GM12878 (cell line): ENCODE measurements around the gene ABCC2. TPM values are rescaled to one million over a fixed set of nuclear protein-coding genes. Genes with fewer than 3 reads are reported as not detected.
A peak's percentile ranks its signal among the peaks of the same experiment; 100 is the strongest.

ENCODE experiments used
- ATAC-seq: fragments of 200-7000 bp; cut with Tn5 transposase; 3 replicates; pipeline ENCODE4 v1.9.1; 2020; ENCODE audit warnings: mild to moderate bottlenecking, moderate library complexity
- BruUV-seq: library from RNA; stranded (reverse); fragments of 400-500 nt; replicated peaks from 2 replicates; lab custom pipeline; 2021; lab: Mats Ljungman, UMichigan
- CTCF ChIA-PET: fragments of 300-600 bp; sonication (Branson Sonifier 250); formaldehyde crosslinking; extraction: SDS; loops from one replicate; lab custom pipeline; 2021; ENCODE audit warnings: inconsistent platforms; lab: Yijun Ruan, JAX
- POLR2A ChIA-PET: fragments of 350-600 bp; formaldehyde crosslinking; extraction: SDS; loops from one replicate; lab custom pipeline; 2021; ENCODE audit warnings: inconsistent platforms; lab: Charles Lee
- RAD21 ChIA-PET: fragments of 300-600 bp; sonication (Branson Sonifier 250); formaldehyde crosslinking; loops from one replicate; lab custom pipeline; 2023; ENCODE audit warnings: antibody characterized with exemption; ENCODE audit not compliant: unreplicated experiment; lab: Charles Lee
- SMC1A ChIA-PET: fragments of 300-600 bp; sonication (Branson Sonifier 250); formaldehyde crosslinking; loops from one replicate; lab custom pipeline; 2023; ENCODE audit not compliant: unreplicated experiment, uncharacterized antibody; lab: Charles Lee
- DNase-seq: peaks from one replicate; pipeline ENCODE4 v3.0.0-alpha.2; 2011; ENCODE audit warnings: low read depth, low spot score
- FAIRE-seq: peaks from 3 replicates; lab custom pipeline; 2011; peaks lifted over from hg19 to GRCh38; lab: Jason Lieb, UNC
- H2AFZ ChIP-seq: 2 replicates; pipeline ENCODE4 v1.6.0; 2011; ENCODE audit warnings: low read depth, low read length, control low read depth; ENCODE audit not compliant: control insufficient read depth
- H3K27ac ChIP-seq: 2 replicates; pipeline ENCODE4 v1.5.1; 2011; ENCODE audit warnings: control low read depth; ENCODE audit not compliant: control insufficient read depth, insufficient read depth
- H3K27me3 ChIP-seq, 2 experiments: replicated peaks in 1 of 2; 2 replicates each; pipeline versions ENCODE4 v1.6.0 to v1.6.1; 2011; ENCODE audit warnings: low read length in 1 of 2; ENCODE audit not compliant: control insufficient read depth in 2 of 2, insufficient read depth in 2 of 2
- H3K36me3 ChIP-seq, 2 experiments: 2 replicates each; pipeline ENCODE4 v1.5.1; 2011; ENCODE audit warnings: low read length in 1 of 2; ENCODE audit not compliant: control insufficient read depth in 2 of 2, insufficient read depth in 2 of 2
- H3K4me1 ChIP-seq: 2 replicates; pipeline ENCODE4 v1.6.1; 2011; ENCODE audit warnings: mild to moderate bottlenecking, low read length, moderate library complexity, mixed read lengths; ENCODE audit not compliant: control insufficient read depth, insufficient read depth
- H3K4me2 ChIP-seq: 2 replicates; pipeline ENCODE4 v1.6.0; 2011; ENCODE audit warnings: control low read depth; ENCODE audit not compliant: control insufficient read depth, insufficient read depth
- H3K4me3 ChIP-seq: fragments of 200-600 bp; sonication (generic); 2 replicates; pipeline ENCODE4 v1.5.1; 2016
- H3K79me2 ChIP-seq: 2 replicates; pipeline ENCODE4 v1.6.0; 2011; ENCODE audit warnings: low read length; ENCODE audit not compliant: control insufficient read depth, insufficient read depth
- H3K9ac ChIP-seq: 2 replicates; pipeline ENCODE4 v1.8.0; 2011; ENCODE audit warnings: low read length, control low read depth, mixed read lengths; ENCODE audit not compliant: control insufficient read depth, insufficient read depth
- H3K9me3 ChIP-seq: replicated peaks from 3 replicates; pipeline ENCODE4 v1.5.1; 2011; ENCODE audit warnings: mild to moderate bottlenecking, low read length; ENCODE audit not compliant: control insufficient read depth, insufficient read depth
- H4K20me1 ChIP-seq: 2 replicates; pipeline ENCODE4 v1.6.0; 2011; ENCODE audit not compliant: control insufficient read depth, insufficient read depth
- ETV6 ChIP-seq, 2 experiments: fragments of 450-650 bp in 1 of 2; IDR thresholded peaks in 1 of 2; conservative IDR thresholded peaks in 1 of 2; 2 replicates each; pipeline ENCODE4 v1.6.1; 2014; ENCODE audit warnings: antibody characterized with exemption in 1 of 2, borderline replicate concordance in 1 of 2, low read depth in 1 of 2, mild to moderate bottlenecking in 1 of 2, moderate library complexity in 1 of 2
- HDAC2 ChIP-seq: fragments of 200-600 bp; sonication (generic); IDR thresholded peaks from 2 replicates; pipeline ENCODE4 v1.6.1; 2017
- JUNB ChIP-seq: IDR thresholded peaks from 2 replicates; pipeline ENCODE4 v1.6.1; 2016; ENCODE audit warnings: antibody characterized with exemption, mild to moderate bottlenecking
- LARP7 ChIP-seq: fragments of 450-650 bp; IDR thresholded peaks from 2 replicates; pipeline ENCODE4 v1.6.1; 2017; ENCODE audit warnings: mild to moderate bottlenecking
- NFIC ChIP-seq: IDR thresholded peaks from 2 replicates; pipeline ENCODE4 v1.6.1; 2012; ENCODE audit warnings: low read depth, mild to moderate bottlenecking, inconsistent platforms, low read length, moderate library complexity
- RELA ChIP-seq: fragments of 450-650 bp; IDR thresholded peaks from 2 replicates; pipeline ENCODE4 v1.8.0; 2014; ENCODE audit warnings: borderline replicate concordance; ENCODE audit not compliant: partially characterized antibody
- SMC3 ChIP-seq: IDR thresholded peaks from 2 replicates; pipeline ENCODE4 v1.6.1; 2011; ENCODE audit warnings: low read length, improper control_type of control experiment, borderline replicate concordance
- ZNF217 ChIP-seq: fragments of 450-650 bp; IDR thresholded peaks from 2 replicates; pipeline ENCODE4 v1.6.1; 2017; ENCODE audit warnings: antibody characterized with exemption, mild to moderate bottlenecking
- WGBS: methylation state at CpG from one replicate; pipeline ENCODE4 v1.1.6; 2016; ENCODE audit warnings: low lambda C conversion rate; ENCODE audit not compliant: insufficient replicate concordance, insufficient coverage; ENCODE audit errors: missing lambda C conversion rate; 5-methylcytosine and 5-hydroxymethylcytosine counted together
- in situ Hi-C: fragments of 300-500 bp; cut with MboI; formaldehyde crosslinking; loops from 9 replicates; pipeline ENCODE4 v1.14.3; 2018; ENCODE audit warnings: mixed read lengths
- intact Hi-C: fragments of 100-400 bp; cut with micrococcal nuclease; formaldehyde crosslinking; loops from one replicate; pipeline ENCODE4 v1.14.2; 2022; ENCODE audit not compliant: unreplicated experiment
- polyA plus RNA-seq, 11 experiments: library from polyadenylated mRNA; depleted of rRNA in 4 of 11; unstranded in 6 of 11; stranded (reverse) in 5 of 11; fragments of >200 nt; fragmentation: Nextera tagmentation in 4 of 11; fragmentation: Illumina TruSeq in 1 of 11; extraction: Ambion mirVana in 4 of 11; extraction: Trizol in 1 of 11; gene quantifications; 1 replicate in 1 of 11; 2 replicates in 10 of 11; pipeline versions ENCODE4 v1.2.1 to v1.2.3, GENCODE V29; 2011 to 2016; ENCODE audit warnings: inconsistent platforms in 2 of 11, missing spikeins in 2 of 11, low read depth in 1 of 11
- total RNA-seq, 4 experiments: library from RNA; depleted of rRNA in 3 of 4; stranded (reverse); fragments of >200 nt in 3 of 4; fragmentation: Illumina TruSeq in 1 of 4; extraction: Trizol in 1 of 4; gene quantifications; 2 replicates each; pipeline versions ENCODE4 v1.2.1 to v1.2.3, GENCODE V29; 2013 to 2021

Gene ABCC2
- total and polyA plus RNA-seq, 10 of the 15 experiments (the other 5 are each of a cell fraction or from before 2014, with no cell fraction given): 0.02 to 0.95 (median 0.21) TPM

DNA sequence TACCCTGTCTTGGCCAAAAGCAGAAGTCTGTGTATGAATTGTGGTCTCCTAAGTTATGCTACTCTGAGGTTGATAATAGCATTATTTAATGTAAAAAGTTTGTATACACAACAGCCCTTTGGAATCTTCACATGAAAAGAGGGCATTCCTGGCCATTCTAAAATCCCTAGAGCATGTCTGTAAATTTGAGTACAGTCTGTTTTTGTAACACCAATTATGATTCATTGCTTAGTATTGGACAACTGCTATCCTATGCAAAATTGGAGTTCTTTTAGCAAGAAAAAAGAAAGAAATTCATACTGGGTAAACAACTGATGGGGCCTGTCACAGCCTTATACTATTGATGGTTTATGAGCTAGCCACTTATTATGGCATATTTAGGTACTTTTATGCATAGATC, 40.2 kb upstream of the ABCC2 start:
- no peaks in the 10 kb centered on the region for H3K79me2 ChIP-seq
- peaks cover 4 to 33% of the 10 kb centered on the region in 2 experiments for H3K36me3 ChIP-seq
- H2AFZ ChIP-seq: no peak overlapping the region
- intact Hi-C loops (no loop called here), in situ Hi-C loops (no loop called here)
- peaks cover 5% of the 10 kb centered on the region for H3K9me3 ChIP-seq
- H4K20me1 ChIP-seq: no peaks in the 10 kb centered on the region
- TF ChIP-seq HDAC2: no peak
- no peak for TF ChIP-seq LARP7
- no peak for TF ChIP-seq NFIC
- no peak for TF ChIP-seq SMC3
- ChIA-PET CTCF (interaction anchor here (1.0 to 2.3 kb wide), 4 partner anchors 8 to 103 kb away, joined by 3 to 10 read pairs (median 4); partner anchors contain the start of genes COX15 and CUTC), SMC1A (interaction anchor here (0.7 to 2.0 kb wide), 4 partner anchors 10 to 307 kb away, joined by 3 to 11 read pairs (median 4); partner anchors contain the start of genes COX15 and CUTC), POLR2A (interaction anchor here (0.6 to 2.4 kb wide), 2 partner anchors 9 to 19 kb away, joined by 3 to 9 read pairs; partner anchors contain the start of genes COX15 and CUTC), RAD21 (no interaction called here)
- H3K27me3 ChIP-seq: no peaks in the 10 kb centered on the region
- ATAC-seq (no peak), DNase-seq (no peak), FAIRE-seq (no peak)
- H3K9ac ChIP-seq: no peak overlapping the region
- no TSS peak for BruUV-seq
- no peaks in the 10 kb centered on the region for H3K4me1 ChIP-seq
- H3K27ac ChIP-seq: no peak overlapping the region
- no peak overlapping the region for H3K4me2 ChIP-seq
- H3K4me3 ChIP-seq: no peak overlapping the region

DNA sequence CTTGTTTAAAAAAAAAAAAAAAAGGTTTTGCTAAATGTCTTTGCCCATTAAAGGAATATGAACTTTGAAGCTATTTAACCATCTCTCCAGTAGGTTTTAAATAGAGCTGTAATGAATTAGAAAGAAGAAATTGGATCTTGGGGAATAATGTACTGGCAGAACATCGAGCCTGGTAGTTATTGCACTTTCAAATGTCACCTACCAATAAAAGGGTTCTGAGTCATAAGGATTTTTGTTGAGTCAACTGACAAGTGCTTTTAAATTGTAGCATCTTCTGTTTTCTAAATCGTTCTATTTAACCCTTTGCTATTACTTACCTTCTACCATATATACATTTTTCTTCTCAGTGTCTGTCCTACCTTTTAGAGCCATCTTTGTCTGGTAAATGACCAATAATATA, 39.7 kb upstream of the ABCC2 start:
- BruUV-seq: no TSS peak
- FAIRE-seq (no peak), ATAC-seq (no peak), DNase-seq (no peak)
- POLR2A ChIA-PET: interaction anchor here (0.6 to 2.4 kb wide), 2 partner anchors 10 to 19 kb away, joined by 3 to 9 read pairs; partner anchors contain the start of genes COX15 and CUTC
- intact Hi-C loops: no loop called here
- SMC1A ChIA-PET: interaction anchor here (0.7 to 2.0 kb wide), 6 partner anchors 9 to 307 kb away, joined by 3 to 11 read pairs (median 4); partner anchors contain the start of genes COX15 and CUTC
- Histone ChIP-seq H3K4me2 (no peak overlapping the region), H2AFZ (no peak overlapping the region), H3K36me3 (peaks cover 4 to 35% of the 10 kb centered on the region in 2 experiments), H3K4me1 (no peaks in the 10 kb centered on the region), H3K79me2 (no peaks in the 10 kb centered on the region), H3K4me3 (no peak overlapping the region), H3K27ac (no peak overlapping the region), H3K9ac (no peak overlapping the region), H4K20me1 (no peaks in the 10 kb centered on the region), H3K9me3 (peaks cover 5% of the 10 kb centered on the region), H3K27me3 (no peaks in the 10 kb centered on the region)
- CTCF ChIA-PET: interaction anchor here (0.5 to 1.3 kb wide), 4 partner anchors 9 to 263 kb away, joined by 3 to 5 read pairs (median 4); partner anchors contain the start of genes COX15 and CUTC
- peak; percentile 41 for TF ChIP-seq JUNB
- no peak for TF ChIP-seq RELA
- TF ChIP-seq ETV6 (conservative IDR thresholded peaks at IDR 0.05 in 1 of 2, IDR thresholded peaks at IDR 0.05 in 1 of 2; ENCODE audit: borderline replicate concordance in 1 of 2, low read depth in 1 of 2): no peak
- no peak for TF ChIP-seq ZNF217
- RAD21 ChIA-PET: no interaction called here
- 21% methylated on average over 2 of the region's 2 CpGs for whole genome bisulfite sequencing
- in situ Hi-C loops: no loop called here
